Left renal cortex interstitium (tissue), 4 donors: Measurements from ENCODE around the gene PLEKHJ1. TPM values are rescaled to one million over a fixed set of nuclear protein-coding genes. Genes with fewer than 3 reads are reported as not detected.
"Not testable (repeated sequence)": the region's sequence is repeated elsewhere in the genome, so short reads cannot be mapped to it uniquely, and the experiment has no call there.

Source experiments
- DNase-seq, 4 donors: peaks; one replicate each; pipeline ENCODE4 v3.0.0-alpha.2; 2013; ENCODE audit warnings: low read depth in 4 of 4, low spot score in 2 of 4, missing footprints in 1 of 4
- polyA plus RNA-seq, 4 donors: library from polyadenylated mRNA; unstranded; fragments of 120-200 nt; gene quantifications; one replicate each; pipeline ENCODE4 v1.2.1, GENCODE V29; 2013; ENCODE audit not compliant: insufficient read length in 4 of 4

PLEKHJ1 gene
- polyA plus RNA-seq, 4 donors = 60.5 to 98.5 (median 82.3) TPM

- no peak for DNase-seq
Observed at GRCh38 chr19:2207991-2208860, 27.9 kb downstream of the PLEKHJ1 start.

GRCh38 chr19:2207008-2207407, 29.1 kb downstream of the PLEKHJ1 start:
- DNase-seq = no peak

- DNase-seq = no peak
Observed at GRCh38 chr19:2202366-2202765, 33.8 kb downstream of the PLEKHJ1 start.

- DNase-seq = no peak
Observed at GRCh38 chr19:2201473-2202148, 34.5 kb downstream of the PLEKHJ1 start.

- not testable (repeated sequence) for DNase-seq
Observed at GRCh38 chr19:2200624-2201294, 35.4 kb downstream of the PLEKHJ1 start.

- DNase-seq = no peak
Observed at GRCh38 chr19:2199861-2200623, 36.1 kb downstream of the PLEKHJ1 start.

- no peak for DNase-seq
Observed at GRCh38 chr19:2199215-2199614, 36.9 kb downstream of the PLEKHJ1 start.

- DNase-seq = no peak
Observed at GRCh38 chr19:2198317-2198716, 37.8 kb downstream of the PLEKHJ1 start.

- no peak for DNase-seq
Observed at GRCh38 chr19:2197270-2197669, 38.9 kb downstream of the PLEKHJ1 start.

- DNase-seq = no peak
Observed at GRCh38 chr19:2195914-2196313, 40.2 kb downstream of the PLEKHJ1 start.

- DNase-seq = no peak
Observed at GRCh38 chr19:2195361-2195760, 40.8 kb downstream of the PLEKHJ1 start.

GRCh38 chr19:2194513-2195078, 41.5 kb downstream of the PLEKHJ1 start:
- DNase-seq = no peak

GRCh38 chr19:2193807-2194206, 42.3 kb downstream of the PLEKHJ1 start:
- no peak for DNase-seq

- no peak for DNase-seq
Observed at GRCh38 chr19:2192862-2193261, 43.3 kb downstream of the PLEKHJ1 start.

- no peak for DNase-seq
Observed at GRCh38 chr19:2191456-2192310, 44.4 kb downstream of the PLEKHJ1 start.

GRCh38 chr19:2190848-2191455, 45.2 kb downstream of the PLEKHJ1 start:
- no peak for DNase-seq

- DNase-seq = no peak
Observed at GRCh38 chr19:2189880-2190279, 46.2 kb downstream of the PLEKHJ1 start.

GRCh38 chr19:2188708-2189385, 47.3 kb downstream of the PLEKHJ1 start:
- no peak for DNase-seq
